ENCODE data around the gene KNTC1. TPM values are rescaled to one million over a fixed set of nuclear protein-coding genes. Genes with fewer than 3 reads are reported as not detected.
"Not testable (repeated sequence)": the region's sequence is repeated elsewhere in the genome, so short reads cannot be mapped to it uniquely, and the experiment has no call there.

The KNTC1 gene
- 10 to 100 TPM in 2 of 4 donors, 1 to 10 TPM in 2; 7.3 to 13.1 (median 9.5) TPM for total RNA-seq

- peak within 1 kb of the TSS; percentile 46 to 96 (median 72) for H3K4me3 ChIP-seq (replicated peaks in 1 of 3)
- WGBS, 2 donors, result 0 to 1% methylated on average over 46 to 51 of the region's 51 CpGs
- no peaks in the 10 kb centered on the region for H3K9me3 ChIP-seq
- intact Hi-C loops (cut with DNase I), result no loop called here
- H3K36me3 ChIP-seq, result peaks cover 1 to 6% of the 10 kb centered on the region in 2 donors
- H3K27ac ChIP-seq, result peak within 1 kb of the TSS; percentile 98 to 100 (median 99)
- no peaks in the 10 kb centered on the region for H3K27me3 ChIP-seq
- TF ChIP-seq POLR2A (IDR thresholded peaks at IDR 0.05), result peak; percentile 72 to 95
- TF ChIP-seq, protein P1, sequence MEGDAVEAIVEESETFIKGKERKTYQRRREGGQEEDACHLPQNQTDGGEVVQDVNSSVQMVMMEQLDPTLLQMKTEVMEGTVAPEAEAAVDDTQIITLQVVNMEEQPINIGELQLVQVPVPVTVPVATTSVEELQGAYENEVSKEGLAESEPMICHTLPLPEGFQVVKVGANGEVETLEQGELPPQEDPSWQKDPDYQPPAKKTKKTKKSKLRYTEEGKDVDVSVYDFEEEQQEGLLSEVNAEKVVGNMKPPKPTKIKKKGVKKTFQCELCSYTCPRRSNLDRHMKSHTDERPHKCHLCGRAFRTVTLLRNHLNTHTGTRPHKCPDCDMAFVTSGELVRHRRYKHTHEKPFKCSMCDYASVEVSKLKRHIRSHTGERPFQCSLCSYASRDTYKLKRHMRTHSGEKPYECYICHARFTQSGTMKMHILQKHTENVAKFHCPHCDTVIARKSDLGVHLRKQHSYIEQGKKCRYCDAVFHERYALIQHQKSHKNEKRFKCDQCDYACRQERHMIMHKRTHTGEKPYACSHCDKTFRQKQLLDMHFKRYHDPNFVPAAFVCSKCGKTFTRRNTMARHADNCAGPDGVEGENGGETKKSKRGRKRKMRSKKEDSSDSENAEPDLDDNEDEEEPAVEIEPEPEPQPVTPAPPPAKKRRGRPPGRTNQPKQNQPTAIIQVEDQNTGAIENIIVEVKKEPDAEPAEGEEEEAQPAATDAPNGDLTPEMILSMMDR (IDR thresholded peaks at IDR 0.05), result no peak
- DNase-seq, result peak; percentile 99
- H3K4me1 ChIP-seq, result peaks cover 35 to 37% of the 10 kb centered on the region in 2 donors
Measured at GRCh38 chr12:122526683-122527477, at the start of gene KNTC1, which contains the start of gene RSRC2. TSS of gene KNTC1 (plus strand) at chr12:122527249. CDS start at chr12:122530064, 2,815 bp downstream. TSS of gene RSRC2 (minus strand) at chr12:122526936. CDS start at chr12:122526853, 83 bp downstream.

GRCh38 chr12:122480753-122481152 lies 46.3 kb upstream of the KNTC1 start:
- Histone ChIP-seq H3K27ac (no peak overlapping the region), H3K27me3 (no peaks in the 10 kb centered on the region), H3K4me1 (no peaks in the 10 kb centered on the region), H3K4me3 (replicated peaks in 1 of 3) (no peak overlapping the region), H3K9me3 (no peaks in the 10 kb centered on the region), H3K36me3 (peaks cover 58 to 81% of the 10 kb centered on the region in 2 donors)
- DNase-seq, result no peak
- no peak for TF ChIP-seq POLR2A (IDR thresholded peaks at IDR 0.05)
- TF ChIP-seq, protein P1 (IDR thresholded peaks at IDR 0.05), result no peak
- WGBS, 2 donors, result 96 to 98% methylated on average over 8 of the region's 8 CpGs
- intact Hi-C loops (cut with DNase I), result no loop called here

DNA sequence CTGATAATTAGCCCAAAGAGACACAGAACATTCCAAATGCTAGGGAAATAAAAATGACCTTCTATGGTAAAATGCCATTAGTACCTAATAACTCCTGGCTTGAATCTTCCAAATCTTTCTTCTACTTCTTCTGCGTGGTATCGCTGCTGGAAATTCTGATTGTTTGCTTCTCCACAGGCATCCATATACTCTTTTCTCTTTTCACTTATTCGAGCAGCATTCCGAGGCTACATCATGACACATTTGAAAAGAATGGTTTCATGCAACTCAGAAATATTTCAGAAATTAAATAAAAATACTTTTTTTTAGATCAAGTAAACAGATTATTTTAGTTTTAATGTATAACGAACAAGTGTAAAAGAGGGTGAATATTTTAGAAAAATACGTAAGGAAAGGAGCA lies 45.2 kb upstream of the KNTC1 start:
- peaks cover 56 to 74% of the 10 kb centered on the region in 2 donors for H3K36me3 ChIP-seq
- TF ChIP-seq, protein P1 (IDR thresholded peaks at IDR 0.05), result no peak
- no peak for TF ChIP-seq POLR2A (IDR thresholded peaks at IDR 0.05)

GRCh38 chr12:122483969-122484368 lies 43.1 kb upstream of the KNTC1 start:
- Histone ChIP-seq H3K27me3 (no peaks in the 10 kb centered on the region), H3K4me1 (no peaks in the 10 kb centered on the region), H3K4me3 (replicated peaks in 1 of 3) (no peak overlapping the region), H3K36me3 (peaks cover 53 to 70% of the 10 kb centered on the region in 2 donors), H3K27ac (no peak overlapping the region), H3K9me3 (no peaks in the 10 kb centered on the region)
- WGBS, 2 donors, result 97 to 98% methylated on average over 5 of the region's 5 CpGs
- TF ChIP-seq, protein P1 (IDR thresholded peaks at IDR 0.05), result no peak
- no peak for TF ChIP-seq POLR2A (IDR thresholded peaks at IDR 0.05)
- intact Hi-C loops (cut with DNase I), result no loop called here
- no peak for DNase-seq

More for the DNA sequence above, 45.2 kb upstream of the KNTC1 start:
- intact Hi-C loops (cut with DNase I), result no loop called here
- Histone ChIP-seq H3K27ac (no peak overlapping the region), H3K4me1 (no peaks in the 10 kb centered on the region), H3K27me3 (no peaks in the 10 kb centered on the region), H3K4me3 (replicated peaks in 1 of 3) (no peak overlapping the region), H3K9me3 (no peaks in the 10 kb centered on the region)
- 93 to 96% methylated on average over 6 of the region's 6 CpGs for WGBS, 2 donors
- no peak for DNase-seq

DNA sequence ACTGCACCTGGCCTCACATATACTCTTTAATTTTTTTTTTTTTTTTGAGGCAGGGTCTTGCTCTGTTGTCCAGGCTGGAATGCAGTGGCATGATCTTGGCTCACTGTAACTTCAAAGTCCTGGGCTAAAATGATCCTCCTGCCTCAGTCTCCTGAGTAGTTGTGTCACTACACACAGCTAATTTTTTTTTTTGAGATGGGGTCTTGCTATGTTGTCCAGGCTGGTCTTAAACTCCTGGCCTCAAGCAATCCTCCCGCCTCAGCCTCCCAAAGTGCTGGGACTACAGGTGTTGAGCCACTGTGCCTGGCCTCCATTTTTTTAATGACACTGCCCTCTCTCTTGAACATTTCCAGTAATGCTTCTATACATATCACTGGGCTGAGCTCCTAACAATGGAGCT lies 42.7 kb upstream of the KNTC1 start:
- H3K9me3 ChIP-seq; H3K27me3 ChIP-seq; H3K4me1 ChIP-seq; H3K27ac ChIP-seq; DNase-seq; H3K4me3 ChIP-seq (replicated peaks in 1 of 3); intact Hi-C loops (cut with DNase I): not testable (repeated sequence)
- WGBS, 2 donors, result 94 to 100% methylated on average over 1 of the region's 1 CpG
- H3K36me3 ChIP-seq, result peaks cover 57 to 70% of the 10 kb centered on the region in 2 donors

DNA sequence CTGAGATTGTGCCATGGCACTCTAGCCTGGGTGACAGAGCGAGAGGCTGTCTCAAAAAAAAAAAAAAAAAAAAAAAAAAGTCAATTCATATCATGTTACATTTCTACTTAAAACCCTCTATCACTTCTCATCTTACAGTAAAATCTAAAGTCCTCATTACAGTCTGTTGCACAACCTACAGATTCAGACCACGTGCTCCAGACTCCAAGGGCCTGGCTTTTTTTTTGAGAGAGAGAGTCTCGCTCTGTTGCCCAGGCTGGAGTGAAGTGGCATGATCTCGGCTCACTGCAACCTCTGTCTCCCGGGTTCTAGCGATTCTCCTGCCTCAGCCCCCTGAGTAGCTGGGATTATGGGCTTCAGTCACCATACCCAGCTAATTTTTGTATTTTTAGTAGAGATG lies 40.7 kb upstream of the KNTC1 start:
- intact Hi-C loops (cut with DNase I); DNase-seq; H3K27me3 ChIP-seq; H3K9me3 ChIP-seq; H3K4me3 ChIP-seq (replicated peaks in 1 of 3); H3K4me1 ChIP-seq; H3K27ac ChIP-seq: not testable (repeated sequence)
- 61 to 66% methylated on average over 6 of the region's 6 CpGs for WGBS, 2 donors
- H3K36me3 ChIP-seq, result peaks cover 42 to 57% of the 10 kb centered on the region in 2 donors
